H54 (cell line): ENCODE data around the gene OSBP.
"Not testable (repeated sequence)": the region's sequence is repeated elsewhere in the genome, so short reads cannot be mapped to it uniquely, and the experiment has no call there.

Source experiments
- DNase-seq: peaks from one replicate; pipeline ENCODE4 v3.0.0; 2011; ENCODE audit warnings: low spot score, mixed read lengths; ENCODE audit not compliant: insufficient read length
- FAIRE-seq: peaks from 3 replicates; lab custom pipeline; 2011; peaks lifted over from hg19 to GRCh38; lab: Jason Lieb, UNC
- POLR2A ChIP-seq: IDR thresholded peaks from 2 replicates; pipeline ENCODE4 v1.6.1; 2011; ENCODE audit warnings: low read depth, mild to moderate bottlenecking, low read length

The OSBP gene

GRCh38 chr11:59615637-59616395, at the start of gene OSBP:
TSS of gene OSBP (minus strand) at chr11:59615774. CDS start at chr11:59615664, 110 bp downstream.
- TF ChIP-seq POLR2A, result peak; percentile 77
- FAIRE-seq (peak; percentile 95), DNase-seq (peak; percentile 96)

DNA sequence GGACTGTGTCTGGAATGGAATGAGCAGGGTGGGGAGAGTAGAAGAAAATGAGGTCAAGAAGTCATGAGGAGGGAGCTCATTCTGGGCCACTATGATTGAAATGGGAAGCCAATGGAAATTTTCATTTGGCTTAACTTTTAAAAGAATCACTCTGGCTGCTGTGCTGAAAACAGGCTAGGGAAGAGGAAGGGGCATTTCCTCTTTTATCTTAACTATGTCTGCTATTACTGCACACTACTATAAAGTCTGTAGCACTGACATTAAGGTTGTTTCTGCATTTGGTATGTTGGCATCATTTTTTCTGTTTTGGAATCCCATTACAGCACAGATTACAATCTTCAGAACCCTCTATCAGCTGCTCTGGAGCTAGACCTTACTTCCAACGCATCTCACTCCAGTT, 45.0 kb upstream of the OSBP start:
- peak; percentile 68 for FAIRE-seq
- no peak for DNase-seq
- no peak for TF ChIP-seq POLR2A

GRCh38 chr11:59659981-59660380, 44.4 kb upstream of the OSBP start:
- no peak for DNase-seq
- FAIRE-seq, result no peak
- TF ChIP-seq POLR2A, result no peak

- DNase-seq (no peak), FAIRE-seq (no peak)
- no peak for TF ChIP-seq POLR2A
Observed at GRCh38 chr11:59658036-59658435, 42.5 kb upstream of the OSBP start.

GRCh38 chr11:59654893-59655292, 39.3 kb upstream of the OSBP start:
- no peak for FAIRE-seq
- no peak for TF ChIP-seq POLR2A
- no peak for DNase-seq

DNA sequence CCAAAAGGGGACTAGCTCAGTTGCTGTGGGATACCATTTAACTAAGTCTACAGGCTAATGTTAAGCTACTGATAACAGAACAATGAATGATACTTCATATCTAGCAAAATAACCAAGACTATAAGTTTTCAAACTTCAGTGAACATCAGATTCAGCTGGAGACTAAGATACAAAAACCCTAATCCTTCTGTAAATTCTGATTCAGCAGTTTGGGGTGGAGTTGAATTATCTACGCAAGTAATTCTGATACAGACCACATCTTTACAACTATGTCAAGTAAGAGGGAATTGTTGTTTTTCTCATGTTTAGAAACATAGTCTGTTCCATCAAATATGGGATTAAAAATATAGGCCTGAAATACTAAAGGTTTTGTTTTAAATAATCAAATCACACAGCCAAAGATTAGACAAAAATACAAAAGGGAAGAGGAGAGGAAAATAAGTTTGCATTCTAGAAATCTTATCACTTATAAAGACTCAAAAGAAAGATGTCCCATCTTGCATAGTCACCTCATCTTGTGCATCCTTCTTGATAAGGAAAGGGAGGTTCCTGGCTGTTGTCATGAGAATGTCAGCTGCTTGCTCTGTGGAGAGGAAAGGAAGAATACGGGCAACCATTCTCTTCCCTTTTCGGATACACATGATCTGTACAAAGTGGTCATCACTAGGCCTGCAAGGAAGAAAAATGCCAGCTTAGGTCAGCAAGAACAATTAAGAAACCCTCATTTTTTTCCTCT, 31.8 kb upstream of the OSBP start:
- DNase-seq (no peak), FAIRE-seq (no peak)
- no peak for TF ChIP-seq POLR2A

GRCh38 chr11:59644528-59644927, 29.0 kb upstream of the OSBP start:
- no peak for FAIRE-seq
- DNase-seq, result no peak
- no peak for TF ChIP-seq POLR2A

DNA sequence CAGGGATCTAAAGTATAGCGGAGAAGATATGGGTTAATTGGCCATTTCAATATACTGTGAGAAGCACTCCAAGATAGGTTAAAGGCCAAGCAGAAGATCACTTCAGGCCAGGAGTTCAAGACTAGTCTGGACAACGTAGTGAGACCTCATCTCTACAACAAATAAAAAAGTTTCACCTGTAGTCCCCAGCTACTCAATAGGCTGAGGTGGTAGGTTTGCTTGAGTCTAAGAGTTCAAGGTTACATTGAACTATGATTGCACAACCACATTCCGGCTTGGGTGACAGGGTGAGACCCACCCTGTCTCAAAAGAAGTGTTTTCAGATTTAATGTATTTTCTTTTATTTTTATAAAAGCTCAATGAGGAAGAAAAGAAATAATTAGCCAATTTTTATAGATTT, 27.8 kb upstream of the OSBP start:
- FAIRE-seq, result no peak
- no peak for TF ChIP-seq POLR2A
- DNase-seq, result no peak

GRCh38 chr11:59641156-59641555, 25.6 kb upstream of the OSBP start:
- TF ChIP-seq POLR2A, result no peak
- DNase-seq (no peak), FAIRE-seq (no peak)

GRCh38 chr11:59630493-59630892, 14.9 kb upstream of the OSBP start:
- no peak for TF ChIP-seq POLR2A
- DNase-seq, result no peak
- FAIRE-seq, result no peak

DNA sequence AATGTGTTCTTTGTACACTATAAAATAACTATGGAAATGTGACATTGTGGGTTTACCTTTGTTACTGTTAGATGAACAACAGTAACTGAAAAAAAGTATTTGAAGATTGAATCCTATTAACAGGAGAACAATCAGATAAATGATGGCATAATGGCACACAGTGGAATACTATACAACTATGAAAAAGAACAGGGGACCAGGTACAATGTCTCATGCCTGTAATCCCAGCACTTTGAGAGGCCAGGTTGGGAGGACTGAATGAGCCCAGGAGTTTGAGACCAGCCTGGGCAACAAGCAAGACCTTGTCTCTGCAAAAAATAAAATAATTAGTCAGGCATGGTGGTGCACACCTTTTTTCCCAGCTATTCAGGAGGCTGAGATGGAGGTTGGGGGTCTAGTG, 14.4 kb upstream of the OSBP start:
- DNase-seq (no peak), FAIRE-seq (no peak)
- TF ChIP-seq POLR2A, result no peak

DNA sequence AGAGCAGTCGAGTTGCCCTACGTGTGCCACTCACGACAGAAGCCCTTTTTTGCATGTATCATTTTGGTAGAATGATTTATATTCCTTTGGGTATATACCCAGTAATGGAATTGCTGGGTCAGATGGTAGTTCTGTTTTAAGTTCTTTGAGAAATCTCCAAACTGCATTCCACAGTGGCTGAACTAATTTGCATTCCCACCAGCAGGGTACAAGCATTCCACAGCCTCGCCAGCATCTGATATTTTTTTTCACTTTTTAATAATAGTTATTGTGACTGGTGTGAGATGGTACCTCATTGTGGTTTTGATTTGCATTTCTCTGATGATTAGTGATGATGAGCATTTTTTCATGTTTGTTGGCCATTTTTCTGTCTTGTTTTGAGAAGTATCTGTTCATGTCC, 11.4 kb upstream of the OSBP start:
- FAIRE-seq, DNase-seq: not testable (repeated sequence)

- DNase-seq, result no peak
- TF ChIP-seq POLR2A, result no peak
- FAIRE-seq, result no peak
Observed at GRCh38 chr11:59625703-59626102, 10.1 kb upstream of the OSBP start.

DNA sequence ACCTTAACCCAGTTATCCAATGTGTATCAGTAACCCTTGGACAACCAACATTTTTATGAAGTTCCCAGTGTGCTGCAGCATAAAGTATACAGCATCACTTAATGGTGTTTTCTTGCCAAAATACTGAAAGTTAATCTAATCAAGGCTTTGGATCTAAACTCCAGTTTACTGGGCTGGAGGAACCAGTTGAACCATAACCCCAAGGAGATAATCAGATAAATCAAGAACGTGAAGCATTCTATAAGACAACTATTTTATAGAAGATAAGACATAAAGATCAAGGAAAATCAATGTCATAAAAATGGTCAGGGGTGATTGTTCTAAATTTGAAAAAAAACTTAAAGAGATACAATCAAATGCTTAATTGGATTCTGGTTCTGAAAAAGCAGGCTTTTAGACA, 2.3 kb upstream of the OSBP start:
- no peak for TF ChIP-seq POLR2A
- no peak for DNase-seq
- no peak for FAIRE-seq
